Muscle layer of duodenum (tissue), 2 donors: ENCODE measurements around the gene GPR156.
A peak's percentile ranks its signal among the peaks of the same experiment; 100 is the strongest.
"Not testable (repeated sequence)": the region's sequence is repeated elsewhere in the genome, so short reads cannot be mapped to it uniquely, and the experiment has no call there.

Experiments
- H3K27ac ChIP-seq: one replicate; pipeline ENCODE4 v1.7.0; 2013; ENCODE audit warnings: mild to moderate bottlenecking, low read length
- H3K27me3 ChIP-seq: one replicate; pipeline ENCODE4 v1.7.0; 2013; ENCODE audit warnings: low read depth, mild to moderate bottlenecking, control low read depth, low read length
- H3K36me3 ChIP-seq, 2 donors: one replicate each; pipeline ENCODE4 v1.7.0; 2013; ENCODE audit warnings: low read length in 2 of 2, control low read depth in 1 of 2, mild to moderate bottlenecking in 1 of 2; ENCODE audit not compliant: insufficient read depth in 2 of 2, control insufficient read depth in 1 of 2
- H3K4me1 ChIP-seq, 2 donors: one replicate each; pipeline ENCODE4 v1.7.0; 2013; ENCODE audit warnings: low read length in 2 of 2, mild to moderate bottlenecking in 2 of 2, control low read depth in 1 of 2, moderate library complexity in 1 of 2; ENCODE audit not compliant: insufficient read depth in 2 of 2, control insufficient read depth in 1 of 2
- H3K4me3 ChIP-seq, 2 donors: one replicate each; pipeline ENCODE4 v1.7.0; 2013; ENCODE audit warnings: low read length in 2 of 2, low read depth in 1 of 2, mild to moderate bottlenecking in 1 of 2
- H3K9me3 ChIP-seq, 2 donors: one replicate each; pipeline ENCODE4 v1.7.0; 2013; ENCODE audit warnings: low read length in 2 of 2, control low read depth in 1 of 2, mild to moderate bottlenecking in 1 of 2; ENCODE audit not compliant: control insufficient read depth in 1 of 2
- donor health status: healthy.

The GPR156 gene

GRCh38 chr3:120284747-120285507, at the start of gene GPR156:
Gene GPR156, minus strand, starts transcription at chr3:120285222. Its CDS starts 41,124 bp downstream, at chr3:120244098.
- peaks cover 0 to 3% of the 10 kb centered on the region in 2 donors for H3K4me1 ChIP-seq
- no peak within 1 kb of the TSS for H3K27ac ChIP-seq
- H3K27me3 ChIP-seq: no peaks in the 10 kb centered on the region
- no peaks in the 10 kb centered on the region for H3K36me3 ChIP-seq
- no peaks in the 10 kb centered on the region for H3K9me3 ChIP-seq
- H3K4me3 ChIP-seq: peak within 1 kb of the TSS; percentile 67 to 70

GRCh38 chr3:120332646-120333045, 47.6 kb upstream of the GPR156 start:
- no peaks in the 10 kb centered on the region for H3K27me3 ChIP-seq
- H3K36me3 ChIP-seq: peaks cover 11 to 23% of the 10 kb centered on the region in 2 donors
- no peak overlapping the region for H3K4me3 ChIP-seq
- peaks cover 0 to 4% of the 10 kb centered on the region in 2 donors for H3K4me1 ChIP-seq
- no peaks in the 10 kb centered on the region for H3K9me3 ChIP-seq
- H3K27ac ChIP-seq: no peak overlapping the region

DNA sequence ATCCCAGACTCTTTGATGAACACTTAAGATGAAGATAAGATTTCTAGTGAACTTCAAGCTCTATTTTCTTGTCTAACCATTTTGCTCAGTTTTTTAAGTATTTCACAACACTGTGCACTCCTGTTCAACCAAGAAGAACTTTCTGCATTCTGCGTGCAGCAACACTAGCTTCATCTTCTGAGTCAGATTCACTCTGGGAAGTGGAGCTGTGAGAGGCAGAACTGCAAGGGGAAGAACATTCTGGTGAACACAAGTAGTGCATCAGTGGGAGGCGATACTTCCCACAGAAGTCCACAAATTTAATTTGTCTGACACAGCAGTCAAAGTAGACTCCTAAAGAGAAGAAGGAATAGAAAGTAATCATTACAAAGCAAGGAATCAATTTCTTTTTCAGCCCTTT, 46.1 kb upstream of the GPR156 start:
- no peak overlapping the region for H3K27ac ChIP-seq
- H3K27me3 ChIP-seq: no peaks in the 10 kb centered on the region
- H3K4me3 ChIP-seq: no peak overlapping the region
- peaks cover 11 to 23% of the 10 kb centered on the region in 2 donors for H3K36me3 ChIP-seq
- H3K9me3 ChIP-seq: no peaks in the 10 kb centered on the region
- H3K4me1 ChIP-seq: peaks cover 0 to under 1% of the 10 kb centered on the region in 2 donors

DNA sequence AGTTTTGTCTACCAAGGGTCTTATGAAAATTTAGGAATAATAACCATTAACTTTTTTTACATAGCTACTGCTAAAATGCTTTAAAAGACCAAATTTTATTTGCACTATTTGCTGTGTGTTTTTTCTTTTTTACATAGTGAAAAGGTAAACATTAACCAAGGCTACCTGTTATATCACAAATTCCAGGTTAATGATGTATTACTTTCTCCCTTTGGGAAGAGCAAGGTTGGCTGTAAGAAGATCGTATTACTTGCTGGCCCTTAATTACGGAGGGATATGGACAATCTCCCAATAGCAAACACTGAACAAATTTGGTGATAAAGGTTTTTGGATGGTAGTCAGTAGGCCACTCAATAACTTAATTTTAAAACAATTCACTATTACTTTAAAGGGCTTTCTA, 41.8 kb upstream of the GPR156 start:
- Histone ChIP-seq H3K9me3 (no peaks in the 10 kb centered on the region), H3K4me1 (no peaks in the 10 kb centered on the region), H3K36me3 (peaks cover 7 to 41% of the 10 kb centered on the region in 2 donors), H3K27me3 (no peaks in the 10 kb centered on the region), H3K27ac (no peak overlapping the region), H3K4me3 (no peak overlapping the region)

DNA sequence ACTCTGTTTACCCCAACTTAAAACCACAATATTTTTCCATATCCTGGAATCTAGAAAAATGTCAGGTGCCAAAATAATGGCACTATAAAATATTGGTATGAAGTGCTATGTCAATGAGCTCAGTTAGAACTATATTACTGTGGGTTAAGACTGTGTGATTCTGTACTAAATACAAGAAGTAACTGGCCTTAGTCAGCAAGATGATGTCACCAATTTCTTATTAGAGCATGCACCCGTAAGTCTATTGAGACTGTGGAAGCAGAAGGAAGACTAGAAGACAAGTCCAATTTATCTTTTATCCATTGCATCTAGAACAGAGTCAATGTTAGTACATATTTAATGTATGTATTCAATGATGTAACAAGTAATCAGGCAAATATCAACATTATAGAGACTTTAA, 39.2 kb upstream of the GPR156 start:
- Histone ChIP-seq H3K4me1 (no peaks in the 10 kb centered on the region), H3K36me3 (peaks cover 0 to 26% of the 10 kb centered on the region in 2 donors), H3K27me3 (no peaks in the 10 kb centered on the region), H3K4me3 (no peak overlapping the region), H3K27ac (no peak overlapping the region), H3K9me3 (no peaks in the 10 kb centered on the region)

DNA sequence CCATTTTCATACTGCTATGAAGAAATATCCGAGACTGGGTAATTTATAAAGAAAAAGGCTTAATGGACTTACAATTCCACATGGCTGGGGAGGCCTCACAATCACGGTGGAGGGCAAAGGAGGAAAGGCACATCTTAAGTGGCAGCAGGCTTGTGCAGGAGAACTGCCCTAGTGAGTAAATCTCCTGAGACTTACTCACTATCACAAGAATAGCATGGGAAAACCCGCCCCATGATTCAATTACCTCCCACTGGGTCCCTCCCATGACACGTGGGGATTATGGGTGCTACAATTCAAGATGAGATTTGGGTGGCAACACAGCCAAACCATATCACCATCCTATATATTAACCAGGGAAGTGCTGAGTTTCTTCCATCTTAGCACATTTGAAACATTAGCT, 38.7 kb upstream of the GPR156 start:
- not testable (repeated sequence) for H3K4me1 ChIP-seq, H3K9me3 ChIP-seq, H3K27me3 ChIP-seq, H3K27ac ChIP-seq, H3K4me3 ChIP-seq
- peaks cover 0 to 26% of the 10 kb centered on the region in 2 donors for H3K36me3 ChIP-seq

- peaks cover 0 to 4% of the 10 kb centered on the region in 2 donors for H3K9me3 ChIP-seq
- no peaks in the 10 kb centered on the region for H3K27me3 ChIP-seq
- H3K36me3 ChIP-seq: no peaks in the 10 kb centered on the region
- no peaks in the 10 kb centered on the region for H3K4me1 ChIP-seq
- no peak overlapping the region for H3K4me3 ChIP-seq
- no peak overlapping the region for H3K27ac ChIP-seq
These were observed 27.1 kb upstream of the GPR156 start for GRCh38 chr3:120311863-120312794.

DNA sequence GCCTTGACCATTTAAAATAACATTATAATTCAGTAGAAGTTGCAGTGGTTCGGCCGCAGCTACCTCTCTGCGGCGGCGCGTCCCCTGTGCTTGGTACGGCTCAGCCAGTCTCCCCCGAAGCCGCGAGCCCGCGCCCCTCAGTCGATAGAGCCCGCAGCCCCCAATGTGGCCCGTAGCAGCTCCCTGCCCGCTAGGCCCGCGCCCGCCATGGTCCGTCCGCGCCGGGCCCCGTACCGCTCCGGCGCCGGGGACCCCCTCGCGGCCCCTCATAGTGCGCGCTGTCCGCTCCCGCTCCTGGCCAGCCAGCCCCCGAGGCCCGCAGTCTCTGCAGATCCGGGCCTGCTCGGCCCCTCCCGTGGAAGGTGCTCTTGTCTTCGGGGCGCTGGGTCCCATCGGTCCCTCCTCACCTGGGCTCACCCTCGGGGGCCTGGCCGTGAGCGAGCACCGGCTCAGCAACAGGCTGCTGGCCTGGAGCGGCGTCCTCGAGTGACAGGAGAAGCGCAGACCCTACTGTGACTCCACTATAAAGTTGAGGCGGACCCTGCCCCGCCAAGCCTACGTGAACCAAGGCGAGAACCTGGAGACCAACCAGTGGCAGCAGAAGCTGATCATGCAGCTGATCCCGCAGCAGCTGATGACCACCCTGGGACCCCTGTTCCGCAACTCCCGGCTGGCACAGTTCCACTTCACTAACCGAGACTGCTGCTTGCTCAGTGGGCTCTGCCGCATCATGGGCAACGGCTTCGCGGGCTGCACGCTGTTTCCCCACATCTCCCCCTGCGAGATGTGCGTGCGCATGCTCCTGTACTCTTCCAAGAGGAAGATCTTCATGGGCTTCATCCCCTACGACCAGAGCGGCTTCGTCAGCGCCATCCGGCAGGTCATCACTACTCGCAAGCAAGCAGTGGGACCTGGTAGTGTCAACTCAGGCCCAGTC, 21.8 kb upstream of the GPR156 start:
- H3K27me3 ChIP-seq: no peaks in the 10 kb centered on the region
- H3K4me3 ChIP-seq: no peak overlapping the region
- no peaks in the 10 kb centered on the region for H3K36me3 ChIP-seq
- no peaks in the 10 kb centered on the region for H3K4me1 ChIP-seq
- H3K9me3 ChIP-seq: no peaks in the 10 kb centered on the region
- H3K27ac ChIP-seq: no peak overlapping the region

DNA sequence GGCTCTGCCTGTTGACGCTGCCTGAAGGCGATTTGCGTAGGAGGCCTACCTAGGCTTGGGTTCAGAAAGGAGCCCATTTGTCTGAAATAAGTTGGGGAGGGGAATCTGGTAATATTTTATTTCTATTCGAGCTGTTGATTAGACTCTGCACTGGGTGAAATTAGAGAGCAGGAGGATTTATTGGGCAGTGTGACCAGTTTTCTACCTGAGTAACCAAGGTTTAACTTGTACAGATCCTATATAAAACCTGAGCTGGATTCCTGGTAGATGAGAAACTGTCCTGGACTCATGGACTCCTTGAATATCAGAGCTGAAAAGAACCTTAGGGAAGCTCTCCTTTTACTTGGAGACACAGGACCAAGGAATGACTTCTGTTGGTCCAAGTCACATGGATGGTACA, 19.6 kb upstream of the GPR156 start:
- no peak overlapping the region for H3K4me3 ChIP-seq
- H3K9me3 ChIP-seq: no peaks in the 10 kb centered on the region
- H3K4me1 ChIP-seq: no peaks in the 10 kb centered on the region
- no peaks in the 10 kb centered on the region for H3K36me3 ChIP-seq
- H3K27ac ChIP-seq: no peak overlapping the region
- no peaks in the 10 kb centered on the region for H3K27me3 ChIP-seq

GRCh38 chr3:120302361-120302760, 17.3 kb upstream of the GPR156 start:
- Histone ChIP-seq H3K9me3 (no peaks in the 10 kb centered on the region), H3K27me3 (no peaks in the 10 kb centered on the region), H3K4me1 (no peaks in the 10 kb centered on the region), H3K4me3 (no peak overlapping the region), H3K36me3 (no peaks in the 10 kb centered on the region), H3K27ac (no peak overlapping the region)

- Histone ChIP-seq H3K27ac (no peak overlapping the region), H3K9me3 (no peaks in the 10 kb centered on the region), H3K4me1 (no peaks in the 10 kb centered on the region), H3K27me3 (no peaks in the 10 kb centered on the region), H3K4me3 (no peak overlapping the region), H3K36me3 (no peaks in the 10 kb centered on the region)
These were observed 15.9 kb upstream of the GPR156 start for GRCh38 chr3:120300971-120301370.
